ENCODE results near the gene DOK6. TPM values are rescaled to one million over a fixed set of nuclear protein-coding genes. Genes with fewer than 3 reads are reported as not detected.

The DOK6 gene
- total RNA-seq, 1 donor from 2014 or later: 7.0 TPM

DNA sequence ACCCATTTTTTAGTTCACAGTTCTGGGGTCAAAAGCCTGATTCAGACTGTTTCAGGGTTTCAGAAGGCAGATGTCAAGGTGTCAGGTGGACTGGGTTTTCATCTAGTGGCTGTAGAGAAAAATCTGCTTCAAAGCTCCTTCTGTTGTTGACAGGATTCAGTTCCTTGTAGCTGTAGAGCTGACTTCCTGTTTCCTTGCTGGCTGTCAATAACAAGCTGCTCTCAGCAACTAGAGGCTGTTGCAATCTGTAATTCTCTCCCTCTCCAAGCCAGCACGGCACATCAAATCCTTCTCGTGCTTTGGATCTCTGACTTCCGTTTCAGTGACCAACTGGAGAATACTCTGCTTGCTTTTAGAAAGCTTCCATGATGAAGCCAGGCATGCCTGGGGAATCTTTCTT is 179.4 kb downstream of the DOK6 start:
- H3K4me3 Mint-ChIP-seq (ENCODE audit: low read depth): no peak overlapping the region
- no peak for DNase-seq (ENCODE audit: low spot score, unreplicated experiment)
- TF ChIP-seq, protein P1, sequence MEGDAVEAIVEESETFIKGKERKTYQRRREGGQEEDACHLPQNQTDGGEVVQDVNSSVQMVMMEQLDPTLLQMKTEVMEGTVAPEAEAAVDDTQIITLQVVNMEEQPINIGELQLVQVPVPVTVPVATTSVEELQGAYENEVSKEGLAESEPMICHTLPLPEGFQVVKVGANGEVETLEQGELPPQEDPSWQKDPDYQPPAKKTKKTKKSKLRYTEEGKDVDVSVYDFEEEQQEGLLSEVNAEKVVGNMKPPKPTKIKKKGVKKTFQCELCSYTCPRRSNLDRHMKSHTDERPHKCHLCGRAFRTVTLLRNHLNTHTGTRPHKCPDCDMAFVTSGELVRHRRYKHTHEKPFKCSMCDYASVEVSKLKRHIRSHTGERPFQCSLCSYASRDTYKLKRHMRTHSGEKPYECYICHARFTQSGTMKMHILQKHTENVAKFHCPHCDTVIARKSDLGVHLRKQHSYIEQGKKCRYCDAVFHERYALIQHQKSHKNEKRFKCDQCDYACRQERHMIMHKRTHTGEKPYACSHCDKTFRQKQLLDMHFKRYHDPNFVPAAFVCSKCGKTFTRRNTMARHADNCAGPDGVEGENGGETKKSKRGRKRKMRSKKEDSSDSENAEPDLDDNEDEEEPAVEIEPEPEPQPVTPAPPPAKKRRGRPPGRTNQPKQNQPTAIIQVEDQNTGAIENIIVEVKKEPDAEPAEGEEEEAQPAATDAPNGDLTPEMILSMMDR (IDR thresholded peaks at IDR 0.05; ENCODE audit: unreplicated experiment): no peak

DNA sequence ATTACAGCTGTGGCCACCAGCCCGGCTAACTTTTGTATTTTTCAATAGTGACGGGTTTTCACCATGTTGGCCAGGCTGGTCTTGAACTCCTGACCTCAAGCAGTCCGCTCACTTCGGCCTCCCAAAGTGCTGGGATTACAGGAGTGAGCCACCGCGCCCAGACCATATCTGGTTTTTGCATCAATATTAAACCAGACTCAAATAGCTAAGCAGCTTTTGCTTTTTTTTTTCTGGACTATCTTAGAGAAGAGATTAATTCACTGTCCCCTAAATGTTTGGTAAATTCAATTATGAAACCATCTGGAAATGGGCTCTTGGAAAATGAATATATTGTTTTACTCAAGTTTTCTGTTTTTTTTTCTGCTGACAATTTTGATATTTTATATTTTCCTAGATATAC is 183.7 kb downstream of the DOK6 start:
- H3K4me1 Mint-ChIP-seq (ENCODE audit: low read depth): peaks cover 4% of the 10 kb centered on the region
- H3K27ac Mint-ChIP-seq: no peak overlapping the region
- DNase-seq (ENCODE audit: low spot score, unreplicated experiment): no peak
- peaks cover 4% of the 10 kb centered on the region for H3K9me3 Mint-ChIP-seq (ENCODE audit: low read depth)
- no peaks in the 10 kb centered on the region for H3K27me3 Mint-ChIP-seq
- no peaks in the 10 kb centered on the region for H3K36me3 Mint-ChIP-seq (ENCODE audit: insufficient read depth)
- TF ChIP-seq, protein P1 (IDR thresholded peaks at IDR 0.05; ENCODE audit: unreplicated experiment): no peak
- no peak overlapping the region for H3K4me3 Mint-ChIP-seq (ENCODE audit: low read depth)

More for the DNA sequence above, 179.4 kb downstream of the DOK6 start:
- H3K9me3 Mint-ChIP-seq (ENCODE audit: low read depth): peaks cover 4% of the 10 kb centered on the region
- H3K27me3 Mint-ChIP-seq: no peaks in the 10 kb centered on the region
- no peaks in the 10 kb centered on the region for H3K36me3 Mint-ChIP-seq (ENCODE audit: insufficient read depth)
- no peak overlapping the region for H3K27ac Mint-ChIP-seq
- H3K4me1 Mint-ChIP-seq (ENCODE audit: low read depth): peaks cover 3% of the 10 kb centered on the region

DNA sequence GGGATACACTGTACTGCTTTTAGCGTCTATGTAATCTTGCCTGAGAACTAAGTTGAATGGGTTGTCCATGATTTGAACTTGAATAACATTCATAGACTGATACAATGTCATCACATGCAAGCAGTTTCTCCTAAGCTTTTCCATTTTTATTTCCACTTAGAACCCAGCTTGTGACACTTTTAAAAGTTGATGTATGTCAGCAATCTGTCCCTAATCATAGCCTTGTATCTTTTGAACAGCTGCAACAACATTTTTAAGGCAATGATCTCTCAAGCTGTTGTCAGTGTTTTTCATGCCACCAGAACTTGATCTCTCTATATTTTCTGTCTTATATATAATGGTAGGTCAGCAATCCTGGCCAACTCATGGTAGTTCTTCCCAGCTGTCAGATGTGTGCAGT is 185.0 kb downstream of the DOK6 start:
- H3K27me3 Mint-ChIP-seq: no peaks in the 10 kb centered on the region
- H3K4me1 Mint-ChIP-seq (ENCODE audit: low read depth): peaks cover 4% of the 10 kb centered on the region
- no peak overlapping the region for H3K4me3 Mint-ChIP-seq (ENCODE audit: low read depth)
- DNase-seq (ENCODE audit: low spot score, unreplicated experiment): no peak
- TF ChIP-seq, protein P1 (IDR thresholded peaks at IDR 0.05; ENCODE audit: unreplicated experiment): no peak
- peaks cover 3% of the 10 kb centered on the region for H3K9me3 Mint-ChIP-seq (ENCODE audit: low read depth)
- H3K27ac Mint-ChIP-seq: no peak overlapping the region
- H3K36me3 Mint-ChIP-seq (ENCODE audit: insufficient read depth): no peaks in the 10 kb centered on the region

DNA sequence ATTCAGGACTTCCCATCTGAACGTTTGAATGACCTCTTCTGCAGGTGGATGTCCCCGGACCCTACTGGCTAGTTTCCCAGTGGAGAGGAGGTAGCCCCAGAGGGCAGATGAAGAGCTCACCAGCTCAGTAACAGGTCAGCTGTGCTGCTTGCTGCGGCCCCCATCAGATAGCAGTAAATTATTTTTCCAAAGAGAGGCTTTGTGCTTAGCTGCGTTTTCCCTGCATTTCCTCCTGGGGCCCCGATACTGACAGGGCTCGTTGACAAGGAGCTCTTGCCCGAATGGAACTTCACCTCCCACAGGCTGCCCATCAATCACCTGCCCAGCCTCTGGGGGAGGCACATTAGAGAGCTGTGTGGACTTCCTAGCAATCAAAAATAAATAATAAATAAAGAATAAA is 185.8 kb downstream of the DOK6 start:
- no peaks in the 10 kb centered on the region for H3K9me3 Mint-ChIP-seq (ENCODE audit: low read depth)
- peaks cover 4% of the 10 kb centered on the region for H3K4me1 Mint-ChIP-seq (ENCODE audit: low read depth)
- H3K36me3 Mint-ChIP-seq (ENCODE audit: insufficient read depth): no peaks in the 10 kb centered on the region
- no peak for DNase-seq (ENCODE audit: low spot score, unreplicated experiment)
- no peak overlapping the region for H3K4me3 Mint-ChIP-seq (ENCODE audit: low read depth)
- H3K27me3 Mint-ChIP-seq: no peaks in the 10 kb centered on the region
- TF ChIP-seq, protein P1 (IDR thresholded peaks at IDR 0.05; ENCODE audit: unreplicated experiment): no peak
- H3K27ac Mint-ChIP-seq: no peak overlapping the region

DNA sequence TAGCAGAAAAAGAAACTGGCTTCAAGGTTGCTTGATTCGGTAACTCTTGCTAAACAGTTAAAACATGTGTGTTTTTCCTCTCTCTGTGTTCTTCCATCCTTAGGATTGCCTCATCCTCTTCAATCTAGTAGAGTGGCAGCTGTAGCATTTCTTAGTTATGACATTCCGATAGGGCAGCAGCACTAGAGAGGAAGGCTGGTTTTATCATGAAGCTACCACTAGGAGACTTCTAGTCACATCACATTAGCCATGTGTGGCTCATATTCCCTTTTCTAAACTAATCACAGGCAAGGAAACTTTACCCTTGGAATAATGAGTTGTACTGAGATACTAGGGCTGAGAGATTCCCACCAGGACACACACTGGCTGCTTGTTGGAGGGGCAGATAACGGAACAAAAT is 187.6 kb downstream of the DOK6 start:
- H3K36me3 Mint-ChIP-seq (ENCODE audit: insufficient read depth): no peaks in the 10 kb centered on the region
- no peaks in the 10 kb centered on the region for H3K27me3 Mint-ChIP-seq
- no peaks in the 10 kb centered on the region for H3K9me3 Mint-ChIP-seq (ENCODE audit: low read depth)
- no peak overlapping the region for H3K27ac Mint-ChIP-seq
- H3K4me1 Mint-ChIP-seq (ENCODE audit: low read depth): peaks cover 4% of the 10 kb centered on the region
- DNase-seq (ENCODE audit: low spot score, unreplicated experiment): no peak
- H3K4me3 Mint-ChIP-seq (ENCODE audit: low read depth): no peak overlapping the region
- TF ChIP-seq, protein P1 (IDR thresholded peaks at IDR 0.05; ENCODE audit: unreplicated experiment): no peak

All from progenitor cell of endocrine pancreas (in vitro differentiated cells).